ENCODE results near the gene STK35.

DNA sequence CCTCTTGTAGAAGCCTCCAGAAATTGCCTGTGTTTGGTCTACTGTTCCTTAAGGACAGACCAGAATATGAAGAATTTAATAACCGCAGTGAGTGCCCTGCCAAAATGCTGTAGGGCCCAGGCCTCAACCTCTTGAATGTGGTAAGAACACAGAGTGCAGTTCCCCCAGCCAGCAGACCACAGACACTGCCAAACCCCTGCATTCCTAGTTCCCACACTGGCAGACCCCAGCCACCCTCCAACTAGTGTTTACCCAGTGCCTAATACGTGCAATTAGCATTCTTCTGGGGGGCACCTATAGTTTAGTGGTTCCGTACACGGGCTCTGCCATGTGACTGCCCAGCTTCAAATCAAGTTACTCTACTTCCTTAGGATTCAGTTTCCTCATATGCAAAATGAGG is 51.7 kb downstream of the STK35 start:
- TF ChIP-seq, protein P1, sequence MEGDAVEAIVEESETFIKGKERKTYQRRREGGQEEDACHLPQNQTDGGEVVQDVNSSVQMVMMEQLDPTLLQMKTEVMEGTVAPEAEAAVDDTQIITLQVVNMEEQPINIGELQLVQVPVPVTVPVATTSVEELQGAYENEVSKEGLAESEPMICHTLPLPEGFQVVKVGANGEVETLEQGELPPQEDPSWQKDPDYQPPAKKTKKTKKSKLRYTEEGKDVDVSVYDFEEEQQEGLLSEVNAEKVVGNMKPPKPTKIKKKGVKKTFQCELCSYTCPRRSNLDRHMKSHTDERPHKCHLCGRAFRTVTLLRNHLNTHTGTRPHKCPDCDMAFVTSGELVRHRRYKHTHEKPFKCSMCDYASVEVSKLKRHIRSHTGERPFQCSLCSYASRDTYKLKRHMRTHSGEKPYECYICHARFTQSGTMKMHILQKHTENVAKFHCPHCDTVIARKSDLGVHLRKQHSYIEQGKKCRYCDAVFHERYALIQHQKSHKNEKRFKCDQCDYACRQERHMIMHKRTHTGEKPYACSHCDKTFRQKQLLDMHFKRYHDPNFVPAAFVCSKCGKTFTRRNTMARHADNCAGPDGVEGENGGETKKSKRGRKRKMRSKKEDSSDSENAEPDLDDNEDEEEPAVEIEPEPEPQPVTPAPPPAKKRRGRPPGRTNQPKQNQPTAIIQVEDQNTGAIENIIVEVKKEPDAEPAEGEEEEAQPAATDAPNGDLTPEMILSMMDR (IDR thresholded peaks at IDR 0.05; ENCODE audit: borderline replicate concordance, extremely low read depth, low read length, poor library complexity, severe bottlenecking): no peak
- TF ChIP-seq EZH2 (IDR thresholded peaks at IDR 0.05; ENCODE audit: borderline replicate concordance, low read depth, low read length, severe bottlenecking): no peak
